ENCODE data around the gene PNO1.

The PNO1 gene

GRCh38 chr2:68196120-68196716 lies 38.5 kb downstream of the PNO1 start:
- DNase-seq, result peak; percentile 19 to 29

GRCh38 chr2:68200157-68200787 lies 42.6 kb downstream of the PNO1 start:
- DNase-seq, result peak; percentile 79 to 80

- DNase-seq, result no peak
These were observed 45.9 kb downstream of the PNO1 start for GRCh38 chr2:68203587-68203986.

GRCh38 chr2:68206793-68207192 lies 49.1 kb downstream of the PNO1 start:
- peak in 1 of 2 donors; percentile 55 for DNase-seq

- DNase-seq, result no peak
These were observed 56.7 kb downstream of the PNO1 start for GRCh38 chr2:68214381-68214780.

- no peak for DNase-seq
These were observed 59.0 kb downstream of the PNO1 start for GRCh38 chr2:68216454-68217310.

GRCh38 chr2:68217729-68218128 lies 60.0 kb downstream of the PNO1 start:
- DNase-seq, result no peak

GRCh38 chr2:68218343-68218901 lies 60.7 kb downstream of the PNO1 start:
- DNase-seq, result no peak

- no peak for DNase-seq
These were observed 64.6 kb downstream of the PNO1 start for GRCh38 chr2:68222287-68222686.

- DNase-seq, result peak in 1 of 2 donors; percentile 44
These were observed 65.7 kb downstream of the PNO1 start for GRCh38 chr2:68223419-68223818.

- peak; percentile 73 to 79 for DNase-seq
These were observed 67.5 kb downstream of the PNO1 start for GRCh38 chr2:68225119-68225632.
